HG03571 (cell line): ENCODE results near the gene FAM53C.

Experiments
- ATAC-seq: cut with Tn5 transposase; IDR thresholded peaks from one replicate; pipeline ENCODE4 v1.9.1; 2021; ENCODE audit not compliant: unreplicated experiment

The FAM53C gene

DNA sequence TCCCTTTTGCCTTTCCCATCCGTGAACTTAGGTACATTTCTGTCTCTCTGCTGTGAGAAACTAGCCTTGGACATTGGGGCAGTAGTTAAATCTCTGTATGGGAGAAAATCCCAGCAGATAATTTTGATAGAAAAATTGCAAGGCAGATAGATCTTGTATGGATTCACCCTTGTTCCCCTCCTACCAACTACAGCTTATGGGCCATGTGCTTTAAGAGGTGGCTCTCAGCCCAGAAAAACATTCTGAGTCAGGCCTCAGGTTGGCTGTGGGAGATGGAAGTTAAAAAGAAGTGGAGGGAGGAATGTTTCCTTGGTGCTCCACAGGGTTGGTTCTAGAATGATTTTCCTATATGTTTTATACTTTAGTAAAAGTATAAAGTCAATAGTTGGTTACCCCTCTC, 13.0 kb downstream of the FAM53C start:
- no peak for ATAC-seq

DNA sequence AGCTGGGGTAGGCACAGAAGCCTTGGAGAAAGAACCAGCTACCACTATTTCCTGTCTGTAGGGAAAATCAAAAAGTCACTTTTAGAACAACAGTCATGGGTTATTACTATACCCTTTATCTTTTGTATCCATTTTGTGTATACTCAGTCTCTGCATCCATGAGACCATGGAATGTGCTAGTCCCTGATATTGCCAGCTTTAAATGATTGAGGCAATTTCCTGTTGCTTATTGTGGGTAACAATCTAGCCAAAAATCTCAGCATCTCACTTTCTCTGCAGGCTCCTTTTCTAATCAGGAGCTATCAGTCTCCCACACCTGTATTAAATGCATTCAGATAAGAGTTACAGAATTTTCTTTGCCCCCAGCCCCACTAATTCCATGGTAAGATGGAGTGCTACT, 13.5 kb downstream of the FAM53C start:
- no peak for ATAC-seq

DNA sequence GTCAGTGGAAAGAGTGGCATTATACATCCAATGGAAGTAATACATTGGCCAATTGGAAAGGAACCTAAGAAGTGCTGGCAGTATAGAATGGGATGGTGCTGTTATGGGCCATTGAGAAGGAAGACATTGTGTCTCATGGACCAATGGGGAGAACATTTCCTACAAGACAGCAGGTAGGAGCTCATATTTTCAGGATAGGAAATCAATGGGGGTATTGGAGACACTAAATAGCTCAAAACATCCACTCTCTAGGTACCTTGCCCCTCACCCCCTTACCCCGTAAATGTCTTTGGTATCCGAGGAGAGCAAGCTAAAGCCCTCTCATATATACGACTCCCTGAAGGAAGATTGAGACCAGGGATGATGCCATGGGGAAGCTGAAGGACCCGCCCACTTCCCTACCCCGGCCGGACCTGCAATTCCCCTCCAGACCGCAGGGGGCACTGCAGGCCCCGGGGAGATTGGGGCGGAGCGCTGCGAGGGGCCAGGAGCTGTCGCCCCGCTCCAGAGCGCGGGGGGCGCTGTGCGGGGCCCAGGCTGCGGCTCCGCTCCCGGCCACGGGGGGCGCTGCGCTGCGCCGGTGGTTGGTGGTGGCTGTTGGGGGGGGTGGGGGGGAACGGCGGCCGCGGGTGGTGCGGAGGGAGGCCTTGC, 14.1 kb downstream of the FAM53C start, which contains the start of gene KDM3B:
Gene KDM3B (plus strand): TSS at position 615 of the 651 bp plus-strand sequence. CDS start 111 bp downstream, outside the sequence.
- ATAC-seq, result peak; percentile 66

DNA sequence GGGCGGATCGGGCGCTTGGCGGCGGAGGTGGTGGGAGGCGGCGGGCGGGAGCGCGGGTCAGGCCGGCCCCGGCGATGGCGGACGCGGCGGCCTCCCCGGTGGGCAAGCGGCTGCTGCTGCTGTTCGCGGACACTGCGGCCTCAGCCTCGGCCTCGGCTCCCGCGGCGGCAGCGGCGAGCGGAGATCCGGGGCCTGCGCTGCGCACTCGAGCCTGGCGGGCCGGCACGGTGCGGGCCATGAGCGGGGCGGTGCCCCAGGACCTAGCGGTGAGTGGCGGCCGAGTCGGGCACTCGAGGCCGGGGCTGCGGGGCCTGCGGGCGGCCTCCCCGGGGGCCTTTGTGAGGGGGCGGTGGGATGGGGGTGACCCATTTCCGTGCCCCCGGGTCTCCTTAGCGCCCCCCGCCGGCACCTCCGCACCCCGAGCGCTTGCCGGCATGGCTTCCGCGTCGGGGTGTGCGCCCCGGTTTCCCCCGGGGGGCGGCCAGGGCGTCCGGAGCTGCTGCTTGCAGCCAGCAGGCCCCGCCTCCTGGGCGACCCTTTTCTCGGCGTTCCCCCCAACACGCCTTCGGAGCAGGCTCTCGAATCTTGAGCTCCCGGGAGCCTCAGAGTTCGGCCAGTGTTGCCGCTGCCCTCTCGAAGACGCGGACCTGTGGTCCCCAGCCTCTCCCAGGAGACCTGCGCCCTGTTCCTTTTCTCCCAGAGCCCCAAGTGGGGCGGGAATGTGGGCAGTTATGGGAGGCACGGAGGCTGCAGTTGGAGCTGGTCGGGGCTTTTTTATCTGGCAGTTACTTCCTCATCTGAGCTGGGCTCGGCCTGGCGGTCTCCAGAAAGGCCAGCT, 14.9 kb downstream of the FAM53C start:
- ATAC-seq, result peak; percentile 36

DNA sequence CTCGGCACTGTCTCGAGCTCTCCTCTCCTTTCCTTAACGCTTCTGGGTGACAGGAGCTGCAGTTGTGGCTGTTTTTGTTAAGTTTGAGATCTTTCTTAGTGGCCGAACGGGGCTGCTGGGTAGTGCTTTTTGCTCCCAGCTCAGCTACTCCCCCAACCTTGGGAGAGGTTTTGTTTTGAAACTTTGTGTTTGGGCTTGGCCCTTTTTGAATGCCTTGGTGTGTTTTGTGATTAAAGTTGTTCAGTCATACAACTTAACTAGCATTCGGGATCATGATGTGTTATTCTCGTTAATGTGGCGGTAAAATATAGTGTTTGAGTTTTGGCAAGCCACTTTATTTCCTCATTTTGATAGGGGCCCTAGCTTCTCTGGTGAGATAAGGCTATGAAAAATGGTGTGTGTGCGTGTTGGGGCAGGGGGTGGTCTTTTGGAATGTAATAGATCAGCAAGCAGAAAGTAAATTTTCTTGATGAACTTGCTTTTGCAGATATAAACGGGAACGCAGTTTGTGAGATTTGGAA, 15.6 kb downstream of the FAM53C start:
- ATAC-seq, result no peak

GRCh38 chr5:138354387-138354786, 16.3 kb downstream of the FAM53C start:
- no peak for ATAC-seq

DNA sequence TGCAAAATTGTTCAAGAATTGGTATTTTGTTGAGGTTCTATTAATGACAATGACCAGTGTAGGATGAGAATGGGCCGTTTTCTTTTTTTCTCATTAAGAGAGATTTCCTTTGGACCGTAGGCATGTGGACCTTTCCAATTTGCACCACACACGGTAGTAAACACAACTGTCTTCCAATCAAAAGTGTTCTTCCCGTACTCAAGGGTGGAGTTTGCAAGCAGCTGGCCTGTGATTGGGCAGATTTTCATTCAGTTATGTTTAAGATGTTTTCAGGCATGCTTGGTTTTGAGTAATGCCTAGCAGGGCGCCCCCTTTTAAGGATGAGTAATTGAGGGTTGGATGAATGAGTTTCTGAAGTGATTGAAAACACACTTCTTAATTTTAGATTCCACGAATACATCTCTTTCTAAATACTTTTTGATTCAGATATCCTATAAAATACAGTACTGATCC, 16.9 kb downstream of the FAM53C start:
- no peak for ATAC-seq

GRCh38 chr5:138359621-138360020, 21.6 kb downstream of the FAM53C start:
- no peak for ATAC-seq

DNA sequence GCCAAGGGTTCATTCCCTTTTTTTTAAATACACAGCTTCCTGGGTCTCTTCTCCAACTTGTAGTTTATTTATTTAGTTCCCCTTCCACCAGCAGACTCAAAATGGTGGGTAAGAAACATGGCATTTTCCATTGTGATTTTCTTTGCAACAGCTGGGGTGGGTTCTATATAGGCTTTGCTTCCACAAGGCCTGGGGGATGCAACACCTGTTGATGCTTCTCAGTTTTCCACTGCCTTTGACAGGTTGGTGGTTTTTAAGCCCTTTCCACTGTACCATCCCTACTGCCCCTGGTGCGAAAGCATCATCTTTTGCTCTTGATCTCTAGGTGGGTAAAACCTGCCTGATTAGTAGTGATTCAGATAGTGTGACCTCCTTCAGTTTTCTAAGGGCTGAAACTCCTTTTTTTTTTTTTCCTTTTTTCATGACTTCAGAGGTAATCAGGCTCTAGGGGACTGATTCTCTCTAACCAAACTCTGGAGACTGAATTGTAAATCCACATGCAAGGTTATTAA, 22.9 kb downstream of the FAM53C start:
- no peak for ATAC-seq

DNA sequence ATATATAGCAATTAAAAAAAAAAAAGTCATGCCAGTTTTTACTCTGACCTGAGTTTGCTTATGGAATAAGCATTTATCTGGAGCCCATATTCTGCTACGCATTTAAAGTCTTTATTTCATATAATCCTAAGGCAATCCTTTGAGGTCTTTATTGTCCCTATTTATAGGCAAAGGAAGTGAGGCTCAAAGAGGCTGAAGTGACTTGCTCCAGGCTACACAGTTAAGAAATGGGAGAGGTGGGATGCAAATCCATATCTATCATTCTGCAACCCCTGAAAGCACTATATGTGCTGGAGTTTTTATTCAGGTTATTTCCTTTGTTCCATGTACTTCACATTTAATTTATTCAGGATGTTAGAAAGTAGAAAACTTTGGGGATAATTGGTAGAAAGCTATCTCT, 26.5 kb downstream of the FAM53C start:
- ATAC-seq, result no peak

DNA sequence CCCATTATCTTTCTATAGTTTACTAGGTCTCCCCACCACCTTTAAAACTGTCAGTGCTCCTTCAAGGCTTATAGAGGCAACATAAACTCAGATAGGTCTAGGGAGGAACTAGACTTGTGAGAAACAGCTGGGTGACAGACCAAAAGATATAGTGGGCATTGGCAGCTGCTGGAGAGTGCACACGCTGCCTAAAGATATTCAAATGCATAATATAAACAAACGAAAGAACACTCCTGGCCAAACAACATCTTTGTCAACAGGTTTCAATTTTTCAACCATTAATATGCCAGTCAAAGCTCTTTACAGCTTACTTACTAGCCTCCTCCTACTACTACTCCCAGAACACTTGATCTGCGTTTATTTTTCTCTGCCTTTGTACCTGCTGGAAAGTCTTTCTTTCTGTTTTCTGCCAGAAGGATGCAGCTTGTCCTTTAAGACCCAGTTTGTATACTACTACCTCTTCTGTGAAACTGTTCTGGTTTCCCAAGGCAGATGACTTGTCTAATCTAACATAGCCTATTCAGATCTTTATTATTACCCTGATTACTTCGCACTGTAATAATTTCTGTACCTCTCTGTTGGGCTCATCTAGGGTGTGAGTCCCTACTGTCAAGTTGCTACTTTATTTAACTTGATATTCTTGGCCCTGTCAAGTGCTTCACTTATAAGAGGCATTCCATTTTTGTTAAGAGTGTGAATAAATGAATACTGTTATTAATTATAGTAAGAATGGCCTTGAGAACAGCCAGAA, 28.7 kb downstream of the FAM53C start:
- no peak for ATAC-seq

DNA sequence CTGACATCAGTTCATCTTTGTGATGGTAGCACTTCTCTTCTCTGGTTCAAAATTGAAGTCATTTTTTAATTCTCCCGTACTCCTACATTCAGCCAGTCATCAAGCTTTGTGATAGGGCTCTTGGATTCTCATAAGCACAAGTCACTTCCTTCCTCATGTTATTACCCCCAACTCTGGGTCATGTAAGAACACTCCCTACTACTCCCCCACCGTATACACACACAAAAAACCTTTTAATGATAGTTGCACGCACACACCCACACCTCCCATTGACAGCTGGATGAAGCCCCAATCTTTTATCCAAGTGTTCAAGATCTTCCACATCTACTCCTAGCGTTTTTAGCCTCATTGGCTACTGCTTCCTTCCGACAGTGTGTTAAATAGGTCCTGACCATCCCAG, 31.2 kb downstream of the FAM53C start:
- ATAC-seq, result no peak

GRCh38 chr5:138369706-138370105, 31.6 kb downstream of the FAM53C start:
- ATAC-seq, result no peak

GRCh38 chr5:138370537-138370936, 32.5 kb downstream of the FAM53C start:
- ATAC-seq, result no peak

GRCh38 chr5:138371454-138371853, 33.4 kb downstream of the FAM53C start:
- no peak for ATAC-seq

- no peak for ATAC-seq
These were observed 34.2 kb downstream of the FAM53C start for GRCh38 chr5:138372225-138372624.

- ATAC-seq, result no peak
These were observed 34.6 kb downstream of the FAM53C start for GRCh38 chr5:138372653-138373052.

DNA sequence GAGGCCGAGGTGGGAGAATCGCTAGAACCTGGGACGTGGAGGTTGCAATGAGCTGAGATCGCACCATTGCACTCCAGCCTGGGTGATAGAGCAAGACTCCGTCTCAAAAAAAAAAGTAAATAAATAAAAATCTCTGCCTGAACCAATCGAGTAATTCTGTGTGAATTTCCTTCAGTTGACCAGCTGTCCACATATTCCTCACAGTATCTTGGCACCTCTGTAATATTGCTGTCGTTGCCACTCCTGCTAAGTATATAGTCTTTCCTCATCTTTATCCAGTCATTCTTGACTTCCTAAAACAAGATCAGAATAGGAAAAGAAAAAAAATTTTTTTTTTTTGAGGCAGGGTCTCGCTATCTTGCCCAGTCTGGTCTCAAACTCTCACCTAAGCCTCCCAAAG, 44.3 kb downstream of the FAM53C start:
- ATAC-seq, result no peak

DNA sequence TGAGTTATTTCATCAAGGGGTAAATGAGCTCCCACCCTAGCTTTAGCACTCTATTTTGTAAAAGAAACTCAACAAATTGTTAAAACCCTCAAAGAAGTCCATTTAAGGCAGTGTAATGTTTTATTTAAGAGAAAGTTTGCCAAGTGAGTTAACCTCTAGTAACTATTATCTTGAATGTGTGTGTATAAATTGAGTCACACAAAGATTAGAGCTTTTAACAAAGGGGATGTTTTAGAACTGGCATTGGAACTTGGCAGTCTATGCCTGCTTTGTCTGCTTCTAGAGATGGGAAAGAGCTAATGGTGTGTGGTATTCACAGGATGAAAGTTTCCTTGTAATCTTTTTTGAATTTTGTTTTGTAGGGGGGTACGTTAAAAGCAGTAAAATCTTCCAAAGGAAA, 47.6 kb downstream of the FAM53C start:
- no peak for ATAC-seq

- ATAC-seq, result no peak
These were observed 48.2 kb downstream of the FAM53C start for GRCh38 chr5:138386290-138386689.

DNA sequence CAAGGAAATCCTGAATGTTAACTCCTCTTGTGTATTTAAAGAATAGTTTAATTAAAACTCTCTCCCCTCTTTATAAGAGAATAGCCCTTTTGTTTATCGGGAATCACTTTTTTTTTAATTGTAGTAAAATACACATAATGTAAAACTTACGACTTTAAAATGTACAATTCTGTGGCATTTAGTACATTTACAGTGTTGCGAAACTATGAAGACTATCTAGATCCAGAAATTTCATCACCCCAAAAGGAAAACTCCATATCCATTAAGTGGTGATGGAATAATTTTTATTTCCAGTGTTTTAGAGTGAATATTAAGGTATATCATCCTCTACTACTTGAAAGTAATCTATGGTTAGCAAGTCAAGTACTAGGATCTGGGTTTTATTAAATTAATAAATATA, 51.3 kb downstream of the FAM53C start:
- no peak for ATAC-seq
